ENCODE data around the gene FCMR.

The FCMR gene

GRCh38 chr1:206898089-206898914 is 23.4 kb downstream of the FCMR start:
- Mint-ChIP-seq H3K4me1 (peaks cover 53% of the 10 kb centered on the region), H3K27me3 (ENCODE audit: low read depth, poor library complexity) (peaks cover 21% of the 10 kb centered on the region), H3K36me3 (ENCODE audit: low read depth) (no peaks in the 10 kb centered on the region), H3K9me3 (no peaks in the 10 kb centered on the region), H3K27ac (no peak overlapping the region), H3K4me3 (no peak overlapping the region)
- no peak for DNase-seq
- TF ChIP-seq, protein P1, sequence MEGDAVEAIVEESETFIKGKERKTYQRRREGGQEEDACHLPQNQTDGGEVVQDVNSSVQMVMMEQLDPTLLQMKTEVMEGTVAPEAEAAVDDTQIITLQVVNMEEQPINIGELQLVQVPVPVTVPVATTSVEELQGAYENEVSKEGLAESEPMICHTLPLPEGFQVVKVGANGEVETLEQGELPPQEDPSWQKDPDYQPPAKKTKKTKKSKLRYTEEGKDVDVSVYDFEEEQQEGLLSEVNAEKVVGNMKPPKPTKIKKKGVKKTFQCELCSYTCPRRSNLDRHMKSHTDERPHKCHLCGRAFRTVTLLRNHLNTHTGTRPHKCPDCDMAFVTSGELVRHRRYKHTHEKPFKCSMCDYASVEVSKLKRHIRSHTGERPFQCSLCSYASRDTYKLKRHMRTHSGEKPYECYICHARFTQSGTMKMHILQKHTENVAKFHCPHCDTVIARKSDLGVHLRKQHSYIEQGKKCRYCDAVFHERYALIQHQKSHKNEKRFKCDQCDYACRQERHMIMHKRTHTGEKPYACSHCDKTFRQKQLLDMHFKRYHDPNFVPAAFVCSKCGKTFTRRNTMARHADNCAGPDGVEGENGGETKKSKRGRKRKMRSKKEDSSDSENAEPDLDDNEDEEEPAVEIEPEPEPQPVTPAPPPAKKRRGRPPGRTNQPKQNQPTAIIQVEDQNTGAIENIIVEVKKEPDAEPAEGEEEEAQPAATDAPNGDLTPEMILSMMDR (IDR thresholded peaks at IDR 0.05) = no peak

DNA sequence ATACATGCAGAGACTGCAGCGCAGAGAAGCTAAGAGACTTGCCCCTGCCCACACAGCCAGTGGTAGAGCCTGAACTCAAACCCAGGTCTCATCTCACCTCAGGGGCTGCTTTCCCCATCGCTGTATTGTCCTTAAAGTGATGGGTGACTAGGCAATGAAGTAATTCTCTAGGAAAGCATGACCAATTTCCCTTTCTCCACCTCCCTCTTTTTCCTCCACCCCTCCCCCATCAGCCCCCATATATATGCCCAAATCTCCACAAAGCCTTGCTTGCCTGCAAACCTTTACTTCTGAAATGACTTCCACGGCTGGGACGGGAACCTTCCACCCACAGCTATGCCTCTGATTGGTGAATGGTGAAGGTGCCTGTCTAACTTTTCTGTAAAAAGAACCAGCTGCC is 24.6 kb downstream of the FCMR start, which contains the start of gene IL24:
Gene IL24 (plus strand): TSS at position 269 of the 400 bp plus-strand sequence. CDS start 390 bp downstream, outside the sequence.
- TF ChIP-seq, protein P1 (IDR thresholded peaks at IDR 0.05) = no peak
- no peaks in the 10 kb centered on the region for H3K36me3 Mint-ChIP-seq (ENCODE audit: low read depth)
- no peaks in the 10 kb centered on the region for H3K9me3 Mint-ChIP-seq
- H3K4me3 Mint-ChIP-seq = no peak within 1 kb of the TSS
- H3K4me1 Mint-ChIP-seq = peaks cover 58% of the 10 kb centered on the region
- peaks cover 18% of the 10 kb centered on the region for H3K27me3 Mint-ChIP-seq (ENCODE audit: low read depth, poor library complexity)
- H3K27ac Mint-ChIP-seq = no peak within 1 kb of the TSS
- no peak for DNase-seq

- no peak overlapping the region for H3K27ac Mint-ChIP-seq
- DNase-seq = no peak
- H3K36me3 Mint-ChIP-seq (ENCODE audit: low read depth) = no peaks in the 10 kb centered on the region
- no peaks in the 10 kb centered on the region for H3K9me3 Mint-ChIP-seq
- peaks cover 67% of the 10 kb centered on the region for H3K4me1 Mint-ChIP-seq
- TF ChIP-seq, protein P1 (IDR thresholded peaks at IDR 0.05) = no peak
- peaks cover 19% of the 10 kb centered on the region for H3K27me3 Mint-ChIP-seq (ENCODE audit: low read depth, poor library complexity)
- H3K4me3 Mint-ChIP-seq = no peak overlapping the region
These were observed 25.5 kb downstream of the FCMR start for GRCh38 chr1:206896261-206896660.

- peaks cover 71% of the 10 kb centered on the region for H3K4me1 Mint-ChIP-seq
- TF ChIP-seq, protein P1 (IDR thresholded peaks at IDR 0.05) = no peak
- peak overlapping the region; percentile 95 for H3K27ac Mint-ChIP-seq
- H3K36me3 Mint-ChIP-seq (ENCODE audit: low read depth) = no peaks in the 10 kb centered on the region
- no peak for DNase-seq
- no peaks in the 10 kb centered on the region for H3K9me3 Mint-ChIP-seq
- peaks cover 19% of the 10 kb centered on the region for H3K27me3 Mint-ChIP-seq (ENCODE audit: low read depth, poor library complexity)
- peak overlapping the region; percentile 1 for H3K4me3 Mint-ChIP-seq
These were observed 25.9 kb downstream of the FCMR start for GRCh38 chr1:206895837-206896242.

- no peak for DNase-seq
- TF ChIP-seq, protein P1 (IDR thresholded peaks at IDR 0.05) = no peak
- H3K4me3 Mint-ChIP-seq = peak overlapping the region; percentile 1
- peaks cover 72% of the 10 kb centered on the region for H3K4me1 Mint-ChIP-seq
- peaks cover 20% of the 10 kb centered on the region for H3K27me3 Mint-ChIP-seq (ENCODE audit: low read depth, poor library complexity)
- H3K9me3 Mint-ChIP-seq = no peaks in the 10 kb centered on the region
- no peaks in the 10 kb centered on the region for H3K36me3 Mint-ChIP-seq (ENCODE audit: low read depth)
- peak overlapping the region; percentile 95 for H3K27ac Mint-ChIP-seq
These were observed 26.4 kb downstream of the FCMR start for GRCh38 chr1:206895325-206895724.

GRCh38 chr1:206893380-206893779 is 28.4 kb downstream of the FCMR start:
- Mint-ChIP-seq H3K36me3 (ENCODE audit: low read depth) (no peaks in the 10 kb centered on the region), H3K27me3 (ENCODE audit: low read depth, poor library complexity) (peaks cover 16% of the 10 kb centered on the region), H3K4me1 (peaks cover 67% of the 10 kb centered on the region), H3K27ac (peak overlapping the region; percentile 1), H3K4me3 (no peak overlapping the region), H3K9me3 (no peaks in the 10 kb centered on the region)
- DNase-seq = no peak
- TF ChIP-seq, protein P1 (IDR thresholded peaks at IDR 0.05) = no peak
